GM12878 (cell line): Measurements from ENCODE around the gene DST. TPM values are rescaled to one million over a fixed set of nuclear protein-coding genes. Genes with fewer than 3 reads are reported as not detected.

ENCODE experiments used
- ATAC-seq: fragments of 200-7000 bp; cut with Tn5 transposase; 3 replicates; pipeline ENCODE4 v1.9.1; 2020; ENCODE audit warnings: mild to moderate bottlenecking, moderate library complexity
- BruUV-seq: library from RNA; stranded (reverse); fragments of 400-500 nt; replicated peaks from 2 replicates; lab custom pipeline; 2021; lab: Mats Ljungman, UMichigan
- CTCF ChIA-PET: fragments of 300-600 bp; sonication (Branson Sonifier 250); formaldehyde crosslinking; extraction: SDS; loops from one replicate; lab custom pipeline; 2021; ENCODE audit warnings: inconsistent platforms; lab: Yijun Ruan, JAX
- POLR2A ChIA-PET: fragments of 350-600 bp; formaldehyde crosslinking; extraction: SDS; loops from one replicate; lab custom pipeline; 2021; ENCODE audit warnings: inconsistent platforms; lab: Charles Lee
- RAD21 ChIA-PET: fragments of 300-600 bp; sonication (Branson Sonifier 250); formaldehyde crosslinking; loops from one replicate; lab custom pipeline; 2023; ENCODE audit warnings: antibody characterized with exemption; ENCODE audit not compliant: unreplicated experiment; lab: Charles Lee
- SMC1A ChIA-PET: fragments of 300-600 bp; sonication (Branson Sonifier 250); formaldehyde crosslinking; loops from one replicate; lab custom pipeline; 2023; ENCODE audit not compliant: unreplicated experiment, uncharacterized antibody; lab: Charles Lee
- DNase-seq: peaks from one replicate; pipeline ENCODE4 v3.0.0-alpha.2; 2011; ENCODE audit warnings: low read depth, low spot score
- FAIRE-seq: peaks from 3 replicates; lab custom pipeline; 2011; peaks lifted over from hg19 to GRCh38; lab: Jason Lieb, UNC
- H2AFZ ChIP-seq: 2 replicates; pipeline ENCODE4 v1.6.0; 2011; ENCODE audit warnings: low read depth, low read length, control low read depth; ENCODE audit not compliant: control insufficient read depth
- H3K27ac ChIP-seq: 2 replicates; pipeline ENCODE4 v1.5.1; 2011; ENCODE audit warnings: control low read depth; ENCODE audit not compliant: control insufficient read depth, insufficient read depth
- H3K27me3 ChIP-seq, 2 experiments: replicated peaks in 1 of 2; 2 replicates each; pipeline versions ENCODE4 v1.6.0 to v1.6.1; 2011; ENCODE audit warnings: low read length in 1 of 2; ENCODE audit not compliant: control insufficient read depth in 2 of 2, insufficient read depth in 2 of 2
- H3K36me3 ChIP-seq, 2 experiments: 2 replicates each; pipeline ENCODE4 v1.5.1; 2011; ENCODE audit warnings: low read length in 1 of 2; ENCODE audit not compliant: control insufficient read depth in 2 of 2, insufficient read depth in 2 of 2
- H3K4me1 ChIP-seq: 2 replicates; pipeline ENCODE4 v1.6.1; 2011; ENCODE audit warnings: mild to moderate bottlenecking, low read length, moderate library complexity, mixed read lengths; ENCODE audit not compliant: control insufficient read depth, insufficient read depth
- H3K4me2 ChIP-seq: 2 replicates; pipeline ENCODE4 v1.6.0; 2011; ENCODE audit warnings: control low read depth; ENCODE audit not compliant: control insufficient read depth, insufficient read depth
- H3K4me3 ChIP-seq: fragments of 200-600 bp; sonication (generic); 2 replicates; pipeline ENCODE4 v1.5.1; 2016
- H3K79me2 ChIP-seq: 2 replicates; pipeline ENCODE4 v1.6.0; 2011; ENCODE audit warnings: low read length; ENCODE audit not compliant: control insufficient read depth, insufficient read depth
- H3K9ac ChIP-seq: 2 replicates; pipeline ENCODE4 v1.8.0; 2011; ENCODE audit warnings: low read length, control low read depth, mixed read lengths; ENCODE audit not compliant: control insufficient read depth, insufficient read depth
- H3K9me3 ChIP-seq: replicated peaks from 3 replicates; pipeline ENCODE4 v1.5.1; 2011; ENCODE audit warnings: mild to moderate bottlenecking, low read length; ENCODE audit not compliant: control insufficient read depth, insufficient read depth
- H4K20me1 ChIP-seq: 2 replicates; pipeline ENCODE4 v1.6.0; 2011; ENCODE audit not compliant: control insufficient read depth, insufficient read depth
- ASH2L ChIP-seq: fragments of 300-600, 200-600 bp; sonication (generic); IDR thresholded peaks from 2 replicates; pipeline ENCODE4 v1.6.1; 2017; ENCODE audit warnings: low read depth, mild to moderate bottlenecking, borderline replicate concordance
- ESRRA ChIP-seq: IDR thresholded peaks from 2 replicates; pipeline ENCODE4 v1.6.1; 2012; ENCODE audit warnings: mild to moderate bottlenecking, low read length, improper control_type of control experiment
- MXI1 ChIP-seq: fragments of 150-350 bp; IDR thresholded peaks from 2 replicates; pipeline ENCODE4 v1.6.1; 2011; ENCODE audit warnings: low read depth, mild to moderate bottlenecking, inconsistent platforms, low read length, improper control_type of control experiment
- NFIC ChIP-seq: IDR thresholded peaks from 2 replicates; pipeline ENCODE4 v1.6.1; 2012; ENCODE audit warnings: low read depth, mild to moderate bottlenecking, inconsistent platforms, low read length, moderate library complexity
- NFXL1 ChIP-seq: fragments of 450-650 bp; IDR thresholded peaks from 2 replicates; pipeline ENCODE4 v1.6.1; 2017; ENCODE audit warnings: antibody characterized with exemption, mild to moderate bottlenecking, borderline replicate concordance
- PAX5 ChIP-seq: IDR thresholded peaks from 2 replicates; pipeline ENCODE4 v1.6.1; 2011; ENCODE audit warnings: low read depth, low read length, borderline replicate concordance
- STAT1 ChIP-seq: fragments of 450-650 bp; conservative IDR thresholded peaks from 2 replicates; pipeline ENCODE4 v1.6.1; 2014; ENCODE audit warnings: antibody characterized with exemption, mild to moderate bottlenecking
- TBL1XR1 ChIP-seq: IDR thresholded peaks from 2 replicates; pipeline ENCODE4 v1.6.1; 2012; ENCODE audit warnings: low read depth, low read length, improper control_type of control experiment
- TCF3 ChIP-seq: IDR thresholded peaks from 2 replicates; pipeline ENCODE4 v1.6.1; 2012; ENCODE audit warnings: low read depth, mild to moderate bottlenecking, low read length, borderline replicate concordance; ENCODE audit not compliant: insufficient read depth
- WGBS: methylation state at CpG from one replicate; pipeline ENCODE4 v1.1.6; 2016; ENCODE audit warnings: low lambda C conversion rate; ENCODE audit not compliant: insufficient replicate concordance, insufficient coverage; ENCODE audit errors: missing lambda C conversion rate; 5-methylcytosine and 5-hydroxymethylcytosine counted together
- in situ Hi-C: fragments of 300-500 bp; cut with MboI; formaldehyde crosslinking; loops from 9 replicates; pipeline ENCODE4 v1.14.3; 2018; ENCODE audit warnings: mixed read lengths
- intact Hi-C: fragments of 100-400 bp; cut with micrococcal nuclease; formaldehyde crosslinking; loops from one replicate; pipeline ENCODE4 v1.14.2; 2022; ENCODE audit not compliant: unreplicated experiment
- polyA plus RNA-seq, 11 experiments: library from polyadenylated mRNA; depleted of rRNA in 4 of 11; unstranded in 6 of 11; stranded (reverse) in 5 of 11; fragments of >200 nt; fragmentation: Nextera tagmentation in 4 of 11; fragmentation: Illumina TruSeq in 1 of 11; extraction: Ambion mirVana in 4 of 11; extraction: Trizol in 1 of 11; gene quantifications; 1 replicate in 1 of 11; 2 replicates in 10 of 11; pipeline versions ENCODE4 v1.2.1 to v1.2.3, GENCODE V29; 2011 to 2016; ENCODE audit warnings: inconsistent platforms in 2 of 11, missing spikeins in 2 of 11, low read depth in 1 of 11
- total RNA-seq, 4 experiments: library from RNA; depleted of rRNA in 3 of 4; stranded (reverse); fragments of >200 nt in 3 of 4; fragmentation: Illumina TruSeq in 1 of 4; extraction: Trizol in 1 of 4; gene quantifications; 2 replicates each; pipeline versions ENCODE4 v1.2.1 to v1.2.3, GENCODE V29; 2013 to 2021
- TF ChIP-seq, protein P1 (sequence below): IDR thresholded peaks from 2 replicates; pipeline ENCODE4 v1.6.1; 2012; ENCODE audit warnings: low read depth, low read length, improper control_type of control experiment
- TF ChIP-seq, protein P2 (sequence below): fragments of 450-650 bp; IDR thresholded peaks from 2 replicates; pipeline ENCODE4 v1.6.1; 2016; ENCODE audit warnings: mild to moderate bottlenecking
- TF ChIP-seq, protein P3 (sequence below): fragments of 450-650 bp; IDR thresholded peaks from 2 replicates; pipeline ENCODE4 v1.6.1; 2014; ENCODE audit warnings: mild to moderate bottlenecking

Gene DST
- total and polyA plus RNA-seq, 10 of the 15 experiments (the other 5 are each of a cell fraction or from before 2014, with no cell fraction given), result 32.1 to 156 (median 75.0) TPM

DNA sequence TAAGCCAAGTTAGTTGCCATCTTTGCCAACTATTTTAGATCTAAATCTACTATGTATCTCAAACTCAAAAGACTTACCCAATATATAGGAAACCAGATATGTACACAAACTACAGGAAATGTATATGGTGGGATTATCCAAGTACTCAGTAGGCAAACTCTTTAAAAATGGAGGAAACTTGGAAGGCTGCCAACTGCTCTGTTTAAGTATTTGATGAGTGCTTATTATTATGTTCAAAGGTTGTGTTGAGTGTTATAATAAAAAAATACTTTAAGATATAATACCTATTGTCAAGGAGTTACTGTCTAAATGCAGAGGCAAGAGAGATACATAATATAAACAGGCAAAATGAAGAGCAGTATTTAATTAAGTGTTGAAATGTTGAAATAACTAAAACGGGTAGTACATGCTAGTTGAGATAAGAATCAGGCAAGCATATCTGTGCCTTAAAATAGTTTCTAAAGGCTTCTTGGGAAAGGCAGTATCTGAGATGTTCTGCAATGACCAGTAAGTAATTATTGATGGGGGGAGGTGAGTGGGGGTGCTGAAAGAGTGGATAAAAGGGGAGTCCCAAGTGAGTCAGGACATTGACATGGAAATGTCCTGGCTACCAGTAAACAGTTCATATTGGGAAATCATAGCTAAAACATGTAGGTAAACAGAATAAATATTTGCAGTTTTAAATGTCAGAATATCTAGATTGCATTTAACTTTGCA lies 6.5 kb upstream of the DST start:
- no peak overlapping the region for H3K4me3 ChIP-seq
- intact Hi-C loops, result no loop called here
- no peak overlapping the region for H3K27ac ChIP-seq
- FAIRE-seq (no peak), DNase-seq (no peak)
- H3K9ac ChIP-seq, result no peak overlapping the region
- ChIA-PET POLR2A (interaction anchor here (0.6 to 0.7 kb wide), 2 partner anchors 98 to 203 kb away, joined by 3 to 5 read pairs; no protein-coding TSS in a partner anchor), RAD21 (no interaction called here), CTCF (interaction anchor here (0.6 to 1.4 kb wide), 4 partner anchors 19 to 49 kb away, joined by 3 to 6 read pairs (median 4); no protein-coding TSS in a partner anchor)
- no peaks in the 10 kb centered on the region for H3K79me2 ChIP-seq
- TF ChIP-seq TBL1XR1 (no peak), NFXL1 (no peak), NFIC (no peak), PAX5 (no peak), ESRRA (no peak)
- TF ChIP-seq, all 136 proteins: peak for 0
- no peaks in the 10 kb centered on the region for H4K20me1 ChIP-seq
- no peak overlapping the region for H3K4me2 ChIP-seq
- no peak for ATAC-seq
- peaks cover 5 to 22% of the 10 kb centered on the region in 2 experiments for H3K36me3 ChIP-seq
- no peaks in the 10 kb centered on the region for H3K4me1 ChIP-seq
- BruUV-seq, result no TSS peak
- no peaks in the 10 kb centered on the region for H3K27me3 ChIP-seq
- H2AFZ ChIP-seq, result no peak overlapping the region
- no peaks in the 10 kb centered on the region; the same call in 2 of the 3 replicates for H3K9me3 ChIP-seq
- SMC1A ChIA-PET, result interaction anchor here (1.2 to 1.9 kb wide), 4 partner anchors 11 to 108 kb away, joined by 3 to 8 read pairs (median 4); no protein-coding TSS in a partner anchor
- 33% methylated on average over 1 of the region's 1 CpG for WGBS
- in situ Hi-C loops, result loop anchor here (5.0 to 10.0 kb wide), 2 partner anchors 196 to 213 kb away; no protein-coding TSS in a partner anchor

DNA sequence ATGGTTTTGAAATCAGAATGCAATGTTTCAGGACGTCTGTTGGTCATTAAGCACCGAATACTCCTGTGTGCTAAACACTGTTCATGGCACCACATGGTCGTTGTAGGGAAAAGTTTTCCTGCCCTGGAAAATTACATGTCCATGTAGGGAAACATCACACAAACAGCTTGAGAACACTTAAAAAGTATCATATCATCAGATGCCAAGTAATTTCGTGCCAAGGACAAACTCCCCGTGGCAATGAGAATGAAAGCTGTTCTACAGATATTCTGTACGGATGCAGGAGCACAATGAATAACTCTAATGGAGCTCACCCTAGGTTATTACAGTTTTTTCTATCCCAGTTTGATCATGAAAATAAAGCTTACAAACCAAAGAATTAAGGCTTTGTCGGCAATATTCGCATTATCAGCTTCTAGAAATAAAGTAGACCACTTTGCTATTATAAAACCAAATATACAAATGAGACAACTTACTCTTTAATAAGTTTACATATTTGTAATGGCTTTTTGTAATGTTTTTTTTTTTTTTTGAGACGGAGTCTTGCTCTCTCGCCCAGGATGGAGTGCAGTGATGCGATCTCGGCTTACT lies 4.6 kb upstream of the DST start:
- BruUV-seq, result no TSS peak
- intact Hi-C loops, result no loop called here
- no peak overlapping the region for H2AFZ ChIP-seq
- TF ChIP-seq STAT1, result no peak
- no peak for TF ChIP-seq TCF3
- no peak for TF ChIP-seq MXI1
- TF ChIP-seq ASH2L, result no peak
- TF ChIP-seq, protein P1, sequence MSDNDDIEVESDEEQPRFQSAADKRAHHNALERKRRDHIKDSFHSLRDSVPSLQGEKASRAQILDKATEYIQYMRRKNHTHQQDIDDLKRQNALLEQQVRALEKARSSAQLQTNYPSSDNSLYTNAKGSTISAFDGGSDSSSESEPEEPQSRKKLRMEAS, result no peak
- TF ChIP-seq, protein P2, sequence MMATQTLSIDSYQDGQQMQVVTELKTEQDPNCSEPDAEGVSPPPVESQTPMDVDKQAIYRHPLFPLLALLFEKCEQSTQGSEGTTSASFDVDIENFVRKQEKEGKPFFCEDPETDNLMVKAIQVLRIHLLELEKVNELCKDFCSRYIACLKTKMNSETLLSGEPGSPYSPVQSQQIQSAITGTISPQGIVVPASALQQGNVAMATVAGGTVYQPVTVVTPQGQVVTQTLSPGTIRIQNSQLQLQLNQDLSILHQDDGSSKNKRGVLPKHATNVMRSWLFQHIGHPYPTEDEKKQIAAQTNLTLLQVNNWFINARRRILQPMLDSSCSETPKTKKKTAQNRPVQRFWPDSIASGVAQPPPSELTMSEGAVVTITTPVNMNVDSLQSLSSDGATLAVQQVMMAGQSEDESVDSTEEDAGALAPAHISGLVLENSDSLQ, result no peak
- TF ChIP-seq, protein P3, sequence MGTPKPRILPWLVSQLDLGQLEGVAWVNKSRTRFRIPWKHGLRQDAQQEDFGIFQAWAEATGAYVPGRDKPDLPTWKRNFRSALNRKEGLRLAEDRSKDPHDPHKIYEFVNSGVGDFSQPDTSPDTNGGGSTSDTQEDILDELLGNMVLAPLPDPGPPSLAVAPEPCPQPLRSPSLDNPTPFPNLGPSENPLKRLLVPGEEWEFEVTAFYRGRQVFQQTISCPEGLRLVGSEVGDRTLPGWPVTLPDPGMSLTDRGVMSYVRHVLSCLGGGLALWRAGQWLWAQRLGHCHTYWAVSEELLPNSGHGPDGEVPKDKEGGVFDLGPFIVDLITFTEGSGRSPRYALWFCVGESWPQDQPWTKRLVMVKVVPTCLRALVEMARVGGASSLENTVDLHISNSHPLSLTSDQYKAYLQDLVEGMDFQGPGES, result no peak

More for the DNA sequence above, 4.6 kb upstream of the DST start:
- Histone ChIP-seq H3K79me2 (no peaks in the 10 kb centered on the region), H3K9ac (no peak overlapping the region), H3K27ac (no peak overlapping the region), H3K36me3 (peaks cover 5 to 26% of the 10 kb centered on the region in 2 experiments), H3K4me2 (no peak overlapping the region), H4K20me1 (no peaks in the 10 kb centered on the region), H3K9me3 (no peaks in the 10 kb centered on the region; the same call in 2 of the 3 replicates), H3K27me3 (no peaks in the 10 kb centered on the region), H3K4me3 (no peak overlapping the region), H3K4me1 (no peaks in the 10 kb centered on the region)
- CTCF ChIA-PET, result interaction anchor here (1.0 to 3.4 kb wide), 5 partner anchors 9 to 204 kb away, joined by 3 to 22 read pairs (median 4); no protein-coding TSS in a partner anchor
- SMC1A ChIA-PET, result interaction anchor here (0.7 to 1.5 kb wide), 4 partner anchors 9 to 204 kb away, joined by 3 to 4 read pairs (median 4); no protein-coding TSS in a partner anchor
- FAIRE-seq, result no peak
- WGBS, result 65% methylated on average over 12 of the region's 12 CpGs
- no peak for ATAC-seq
- DNase-seq, result no peak
- POLR2A ChIA-PET, result no interaction called here
- RAD21 ChIA-PET, result no interaction called here
- in situ Hi-C loops, result loop anchor here (5.0 to 10.0 kb wide), 2 partner anchors 198 to 215 kb away; no protein-coding TSS in a partner anchor
